RWPE1 (cell line): ENCODE results near the gene FAM89B.

Experiments used
- CTCF ChIA-PET: fragments of 350-600 bp; sonication (Branson Sonifier 250); formaldehyde crosslinking; extraction: SDS; loops from one replicate; lab custom pipeline; 2021; lab: Yijun Ruan, JAX
- POLR2A ChIA-PET: fragments of 400-600 bp; formaldehyde crosslinking; extraction: SDS; loops from one replicate; lab custom pipeline; 2020; ENCODE audit warnings: antibody characterized with exemption; ENCODE audit not compliant: low non-redundant PET; lab: Yijun Ruan, JAX
- DNase-seq: peaks from one replicate; pipeline ENCODE4 v3.0.0; 2012; ENCODE audit warnings: low spot score
- H3K27ac ChIP-seq: fragments of 450-650 bp; 2 replicates; pipeline ENCODE4 v1.5.1; 2017
- TF ChIP-seq, protein P1 (sequence below): fragments of 450-650 bp; conservative IDR thresholded peaks from 2 replicates; pipeline ENCODE4 v1.5.1; 2017; ENCODE audit warnings: low read depth, mild to moderate bottlenecking

The FAM89B gene

DNA sequence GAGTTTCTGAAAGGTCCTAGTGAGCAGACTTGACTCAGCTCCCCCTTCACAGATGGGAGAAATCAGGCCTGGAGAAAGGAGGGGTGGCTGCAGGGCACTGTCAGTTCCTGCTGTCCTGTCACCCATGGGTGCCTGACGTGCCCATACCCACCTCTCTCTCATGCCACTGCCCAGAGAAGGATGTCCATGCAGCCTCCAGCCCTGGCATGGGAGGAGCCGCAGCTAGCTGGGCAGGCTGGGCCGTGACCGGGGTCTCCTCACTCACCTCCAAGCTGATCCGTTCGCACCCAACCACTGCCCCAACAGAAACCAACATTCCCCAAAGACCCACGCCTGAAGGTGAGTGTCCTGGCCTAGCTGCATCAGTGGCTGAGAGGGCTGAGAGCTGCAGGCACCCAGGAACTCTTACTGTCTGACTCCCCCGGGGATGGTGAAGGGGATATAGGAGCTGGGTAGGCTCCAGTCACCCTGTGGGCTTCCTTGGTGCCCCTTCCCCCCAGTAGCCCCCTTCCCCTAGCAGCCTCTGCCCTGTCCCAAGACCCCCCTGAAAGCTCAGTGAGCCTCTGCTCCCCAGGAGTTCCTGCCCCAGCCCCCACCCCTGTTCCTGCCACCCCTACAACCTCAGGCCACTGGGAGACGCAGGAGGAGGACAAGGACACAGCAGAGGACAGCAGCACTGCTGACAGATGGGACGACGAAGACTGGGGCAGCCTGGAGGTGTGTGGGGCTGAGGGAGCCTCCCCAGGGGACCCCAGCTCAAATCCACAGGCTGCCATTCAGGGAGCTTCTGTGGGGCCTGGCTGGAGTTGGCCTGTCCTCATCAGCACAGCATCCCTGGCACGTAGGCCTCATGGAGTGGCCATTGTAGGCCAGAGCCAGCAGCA lies 35.7 kb upstream of the FAM89B start:
- peak overlapping the region; percentile 94 for H3K27ac ChIP-seq
- POLR2A ChIA-PET: no interaction called here

GRCh38 chr11:65537296-65537597 lies 35.1 kb upstream of the FAM89B start:
- TF ChIP-seq, protein P1, sequence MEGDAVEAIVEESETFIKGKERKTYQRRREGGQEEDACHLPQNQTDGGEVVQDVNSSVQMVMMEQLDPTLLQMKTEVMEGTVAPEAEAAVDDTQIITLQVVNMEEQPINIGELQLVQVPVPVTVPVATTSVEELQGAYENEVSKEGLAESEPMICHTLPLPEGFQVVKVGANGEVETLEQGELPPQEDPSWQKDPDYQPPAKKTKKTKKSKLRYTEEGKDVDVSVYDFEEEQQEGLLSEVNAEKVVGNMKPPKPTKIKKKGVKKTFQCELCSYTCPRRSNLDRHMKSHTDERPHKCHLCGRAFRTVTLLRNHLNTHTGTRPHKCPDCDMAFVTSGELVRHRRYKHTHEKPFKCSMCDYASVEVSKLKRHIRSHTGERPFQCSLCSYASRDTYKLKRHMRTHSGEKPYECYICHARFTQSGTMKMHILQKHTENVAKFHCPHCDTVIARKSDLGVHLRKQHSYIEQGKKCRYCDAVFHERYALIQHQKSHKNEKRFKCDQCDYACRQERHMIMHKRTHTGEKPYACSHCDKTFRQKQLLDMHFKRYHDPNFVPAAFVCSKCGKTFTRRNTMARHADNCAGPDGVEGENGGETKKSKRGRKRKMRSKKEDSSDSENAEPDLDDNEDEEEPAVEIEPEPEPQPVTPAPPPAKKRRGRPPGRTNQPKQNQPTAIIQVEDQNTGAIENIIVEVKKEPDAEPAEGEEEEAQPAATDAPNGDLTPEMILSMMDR: no peak
- DNase-seq: no peak
- ChIA-PET CTCF (interaction anchor here (0.6 kb wide), 1 partner anchor 30 kb away, joined by 3 read pairs; no protein-coding TSS in a partner anchor), POLR2A (no interaction called here)
- peak overlapping the region; percentile 94 for H3K27ac ChIP-seq

More for the DNA sequence above, 35.7 kb upstream of the FAM89B start:
- CTCF ChIA-PET: no interaction called here
- TF ChIP-seq, protein P1: no peak
- DNase-seq: no peak

DNA sequence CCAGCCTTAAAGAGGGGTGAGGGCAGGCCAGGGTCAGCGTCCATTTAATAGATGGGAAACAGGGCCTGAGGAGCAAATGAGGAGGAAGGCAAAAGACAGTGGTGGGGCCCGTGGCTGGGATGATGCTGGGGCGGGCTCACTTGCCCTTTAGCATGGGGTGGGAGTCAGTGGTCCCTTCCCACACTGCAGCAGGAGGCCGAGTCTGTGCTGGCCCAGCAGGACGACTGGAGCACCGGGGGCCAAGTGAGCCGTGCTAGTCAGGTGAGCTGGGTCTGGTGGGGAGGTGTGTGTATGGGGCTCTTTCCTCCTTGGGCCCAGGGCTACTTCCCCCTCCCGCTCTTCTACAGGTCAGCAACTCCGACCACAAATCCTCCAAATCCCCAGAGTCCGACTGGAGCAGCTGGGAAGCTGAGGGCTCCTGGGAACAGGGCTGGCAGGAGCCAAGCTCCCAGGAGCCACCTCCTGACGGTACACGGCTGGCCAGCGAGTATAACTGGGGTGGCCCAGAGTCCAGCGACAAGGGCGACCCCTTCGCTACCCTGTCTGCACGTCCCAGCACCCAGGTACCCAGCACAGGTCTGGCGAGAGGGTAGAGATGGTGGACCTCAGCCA lies 34.6 kb upstream of the FAM89B start:
- no peak for DNase-seq
- peak overlapping the region; percentile 94 for H3K27ac ChIP-seq
- TF ChIP-seq, protein P1: no peak
- CTCF ChIA-PET: interaction anchor here (0.6 kb wide), 1 partner anchor 30 kb away, joined by 3 read pairs; no protein-coding TSS in a partner anchor
- POLR2A ChIA-PET: no interaction called here

DNA sequence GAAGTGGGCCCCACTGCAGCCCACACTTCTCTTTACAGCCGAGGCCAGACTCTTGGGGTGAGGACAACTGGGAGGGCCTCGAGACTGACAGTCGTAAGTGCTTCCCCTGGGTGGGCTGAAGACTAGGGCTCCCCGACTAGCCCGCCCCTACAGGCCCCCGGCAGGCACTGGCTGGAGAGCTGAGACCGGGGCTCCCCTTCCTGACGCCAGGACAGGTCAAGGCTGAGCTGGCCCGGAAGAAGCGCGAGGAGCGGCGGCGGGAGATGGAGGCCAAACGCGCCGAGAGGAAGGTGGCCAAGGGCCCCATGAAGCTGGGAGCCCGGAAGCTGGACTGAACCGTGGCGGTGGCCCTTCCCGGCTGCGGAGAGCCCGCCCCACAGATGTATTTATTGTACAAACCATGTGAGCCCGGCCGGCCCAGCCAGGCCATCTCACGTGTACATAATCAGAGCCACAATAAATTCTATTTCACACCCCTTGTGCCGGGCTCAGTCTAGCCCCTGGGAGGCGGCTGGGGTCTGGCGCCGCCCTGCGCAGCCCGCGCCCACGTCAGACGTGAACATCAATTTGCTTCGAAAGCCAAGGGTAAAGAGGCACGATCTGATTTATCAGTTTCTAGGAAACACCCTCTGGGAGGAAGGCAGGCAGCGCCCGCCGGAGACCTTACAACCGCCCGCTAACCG lies 34.0 kb upstream of the FAM89B start:
- ChIA-PET CTCF (interaction anchor here (1.1 kb wide), 1 partner anchor 35 kb away, joined by 3 read pairs; the partner anchor contains the start of gene FAM89B), POLR2A (no interaction called here)
- H3K27ac ChIP-seq: peak overlapping the region; percentile 94
- no peak for DNase-seq
- TF ChIP-seq, protein P1: no peak

- ChIA-PET CTCF (interaction anchor here (0.9 to 3.1 kb wide), 7 partner anchors 16 to 123 kb away, joined by 3 to 95 read pairs (median 4); partner anchors contain the start of genes FAM89B and ZNRD2), POLR2A (interaction anchor here (0.7 to 3.2 kb wide), 5 partner anchors 31 to 82 kb away, joined by 3 to 16 read pairs (median 8); partner anchors contain the start of genes FAM89B, PCNX3 and ZNRD2)
- no peak for DNase-seq
- TF ChIP-seq, protein P1: no peak
- H3K27ac ChIP-seq: peak overlapping the region; percentile 94
These were observed 33.2 kb upstream of the FAM89B start for GRCh38 chr11:65538915-65539743.
